Sigmoid colon (tissue), 7 donors: Measurements from ENCODE around the gene CD93. TPM values are rescaled to one million over a fixed set of nuclear protein-coding genes. Genes with fewer than 3 reads are reported as not detected.

Source experiments
- DNase-seq: peaks from one replicate; pipeline ENCODE4 v3.0.0-alpha.2; 2019
- H3K27ac ChIP-seq, 4 donors: fragments of 200-600 bp; sonication (generic); one replicate each; pipeline ENCODE4 v1.5.1; 2016 to 2019; ENCODE audit warnings: mild to moderate bottlenecking in 1 of 4
- H3K27me3 ChIP-seq, 3 donors: fragments of 200-600 bp; sonication (generic); one replicate each; pipeline ENCODE4 v1.5.1; 2019; ENCODE audit warnings: mild to moderate bottlenecking in 1 of 3
- H3K36me3 ChIP-seq, 4 donors: fragments of 200-600 bp; sonication (generic); one replicate each; pipeline ENCODE4 v1.5.1; 2016 to 2019
- H3K4me1 ChIP-seq, 4 donors: fragments of 200-600 bp; sonication (generic); one replicate each; pipeline ENCODE4 v1.5.1; 2017 to 2019
- H3K4me3 ChIP-seq, 4 donors: fragments of 200-600 bp; sonication (generic); one replicate each; pipeline ENCODE4 v1.5.1; 2017 to 2019; ENCODE audit warnings: mild to moderate bottlenecking in 2 of 4, moderate library complexity in 1 of 4
- H3K9me3 ChIP-seq, 4 donors: fragments of 200-600 bp in 3 of 4; sonication (generic) in 3 of 4; one replicate each; pipeline versions ENCODE4 v1.5.1 to v1.6.1; 2013 to 2019
- CTCF ChIP-seq, 4 experiments: fragments of 450-650 bp in 3 of 4; fragments of 200-600 bp in 1 of 4; IDR thresholded peaks; one replicate each; pipeline ENCODE4 v1.5.1; 2016 to 2019; ENCODE audit warnings: antibody characterized with exemption in 4 of 4, mild to moderate bottlenecking in 3 of 4, moderate library complexity in 2 of 4
- EP300 ChIP-seq, 4 donors: sonication (generic); formaldehyde crosslinking; IDR thresholded peaks; one replicate each; pipeline ENCODE4 v1.6.1; 2017; ENCODE audit warnings: antibody characterized with exemption in 4 of 4
- POLR2A ChIP-seq, 2 donors: fragments of 450-650 bp; IDR thresholded peaks; one replicate each; pipeline ENCODE4 v1.6.1; 2016; ENCODE audit warnings: antibody characterized with exemption in 2 of 2, mild to moderate bottlenecking in 2 of 2, moderate library complexity in 2 of 2
- POLR2AphosphoS5 ChIP-seq, 4 donors: sonication (generic); formaldehyde crosslinking; IDR thresholded peaks; one replicate each; pipeline ENCODE4 v1.6.1; 2017; ENCODE audit warnings: antibody characterized with exemption in 4 of 4
- WGBS, 2 donors: extraction: QIAGEN DNeasy Blood & Tissue Kit; methylation state at CpG; one replicate each; pipeline ENCODE4 v1.1.7; 2013; 5-methylcytosine and 5-hydroxymethylcytosine counted together
- intact Hi-C: fragments of 100-400 bp; cut with DNase I; formaldehyde crosslinking; loops from one replicate; pipeline ENCODE4 v1.15.1; 2023
- polyA plus RNA-seq, 3 donors: library from polyadenylated mRNA; stranded (reverse); fragments of 200-250 nt; gene quantifications; one replicate each; pipeline ENCODE4 v1.2.3, GENCODE V29; 2013
- total RNA-seq, 4 donors: library from RNA; depleted of rRNA; stranded (reverse); fragments of >200 nt; gene quantifications; one replicate each; pipeline ENCODE4 v1.1.0, GENCODE V29; 2016
- donor health status: healthy with polysubstance abuse.
- donor health status: Bipolar disorder and iron deficiency.
- donor health status: healthy.

CD93 gene
- total and polyA plus RNA-seq, 7 donors = 1.8 to 27.2 (median 14.5) TPM

GRCh38 chr20:23060629-23061028 is 25.5 kb downstream of the CD93 start:
- Histone ChIP-seq H3K36me3 (no peaks in the 10 kb centered on the region), H3K4me1 (peaks cover 0 to 21% (median 18%) of the 10 kb centered on the region in 4 donors), H3K27me3 (no peaks in the 10 kb centered on the region), H3K4me3 (no peak overlapping the region), H3K27ac (no peak overlapping the region), H3K9me3 (peaks cover 0 to 3% (median 1%) of the 10 kb centered on the region in 4 donors)
- no peak for TF ChIP-seq CTCF (IDR thresholded peaks at IDR 0.05)
- DNase-seq = no peak
- WGBS, 2 donors = 65 to 76% methylated on average over 4 of the region's 4 CpGs
- intact Hi-C loops = no loop called here

GRCh38 chr20:23059846-23060245 is 26.3 kb downstream of the CD93 start:
- no peak for TF ChIP-seq CTCF (IDR thresholded peaks at IDR 0.05)
- no peak for TF ChIP-seq POLR2AphosphoS5 (IDR thresholded peaks at IDR 0.05)
- TF ChIP-seq EP300 (IDR thresholded peaks at IDR 0.05) = no peak
- TF ChIP-seq POLR2A (IDR thresholded peaks at IDR 0.05) = no peak

GRCh38 chr20:23059001-23059400 is 27.1 kb downstream of the CD93 start:
- Histone ChIP-seq H3K36me3 (no peaks in the 10 kb centered on the region), H3K9me3 (peaks cover 0 to 3% (median 1%) of the 10 kb centered on the region in 4 donors), H3K27ac (no peak overlapping the region), H3K27me3 (no peaks in the 10 kb centered on the region), H3K4me3 (no peak overlapping the region), H3K4me1 (peaks cover 0 to 21% (median 18%) of the 10 kb centered on the region in 4 donors)
- intact Hi-C loops = no loop called here
- no peak for DNase-seq
- 79 to 85% methylated on average over 3 of the region's 3 CpGs for WGBS, 2 donors
- TF ChIP-seq POLR2AphosphoS5 (IDR thresholded peaks at IDR 0.05) (no peak), POLR2A (IDR thresholded peaks at IDR 0.05) (no peak), EP300 (IDR thresholded peaks at IDR 0.05) (no peak), CTCF (IDR thresholded peaks at IDR 0.05) (no peak)

More at GRCh38 chr20:23059846-23060245, 26.3 kb downstream of the CD93 start:
- no peak for DNase-seq
- Histone ChIP-seq H3K4me1 (peaks cover 0 to 21% (median 18%) of the 10 kb centered on the region in 4 donors), H3K4me3 (no peak overlapping the region), H3K36me3 (no peaks in the 10 kb centered on the region), H3K27ac (no peak overlapping the region), H3K27me3 (no peaks in the 10 kb centered on the region), H3K9me3 (peaks cover 0 to 3% (median 1%) of the 10 kb centered on the region in 4 donors)
- WGBS, 2 donors = 12 to 37% methylated on average over 3 of the region's 3 CpGs
- intact Hi-C loops = no loop called here

- Histone ChIP-seq H3K27me3 (no peaks in the 10 kb centered on the region), H3K9me3 (peaks cover 0 to 3% (median 1%) of the 10 kb centered on the region in 4 donors), H3K4me3 (no peak overlapping the region), H3K4me1 (peaks cover 0 to 21% (median 18%) of the 10 kb centered on the region in 4 donors), H3K36me3 (no peaks in the 10 kb centered on the region), H3K27ac (no peak overlapping the region)
- no peak for DNase-seq
- 50 to 69% methylated on average over 1 of the region's 1 CpG for WGBS, 2 donors
- TF ChIP-seq POLR2AphosphoS5 (IDR thresholded peaks at IDR 0.05) (no peak), CTCF (IDR thresholded peaks at IDR 0.05) (no peak), POLR2A (IDR thresholded peaks at IDR 0.05) (no peak), EP300 (IDR thresholded peaks at IDR 0.05) (no peak)
- intact Hi-C loops = no loop called here
Observed at GRCh38 chr20:23058240-23058639, 27.9 kb downstream of the CD93 start.

- intact Hi-C loops = no loop called here
- 86 to 91% methylated on average over 5 of the region's 5 CpGs for WGBS, 2 donors
- Histone ChIP-seq H3K27ac (no peak overlapping the region), H3K27me3 (peaks cover 10 to 46% (median 35%) of the 10 kb centered on the region in 3 donors), H3K36me3 (no peaks in the 10 kb centered on the region), H3K4me1 (peaks cover 0 to 35% (median 32%) of the 10 kb centered on the region in 4 donors), H3K9me3 (peaks cover 0 to 3% (median 1%) of the 10 kb centered on the region in 4 donors), H3K4me3 (no peak overlapping the region)
- no peak for DNase-seq
- TF ChIP-seq EP300 (IDR thresholded peaks at IDR 0.05) = no peak
- no peak for TF ChIP-seq POLR2A (IDR thresholded peaks at IDR 0.05)
- no peak for TF ChIP-seq POLR2AphosphoS5 (IDR thresholded peaks at IDR 0.05)
- no peak for TF ChIP-seq CTCF (IDR thresholded peaks at IDR 0.05)
Observed at GRCh38 chr20:23052904-23053303, 33.2 kb downstream of the CD93 start.
